SIG-M5 treated with dmso at 0.1 percent for 504 hours (cell line): Measurements from ENCODE around the gene UST.

Experiments used
- DNase-seq: peaks from one replicate; lab custom pipeline; 2025; ENCODE audit not compliant: unreplicated experiment; lab: John Stamatoyannopoulos, UW

Gene UST

GRCh38 chr6:149054559-149055194, 307.8 kb downstream of the UST start:
- DNase-seq: no peak

DNA sequence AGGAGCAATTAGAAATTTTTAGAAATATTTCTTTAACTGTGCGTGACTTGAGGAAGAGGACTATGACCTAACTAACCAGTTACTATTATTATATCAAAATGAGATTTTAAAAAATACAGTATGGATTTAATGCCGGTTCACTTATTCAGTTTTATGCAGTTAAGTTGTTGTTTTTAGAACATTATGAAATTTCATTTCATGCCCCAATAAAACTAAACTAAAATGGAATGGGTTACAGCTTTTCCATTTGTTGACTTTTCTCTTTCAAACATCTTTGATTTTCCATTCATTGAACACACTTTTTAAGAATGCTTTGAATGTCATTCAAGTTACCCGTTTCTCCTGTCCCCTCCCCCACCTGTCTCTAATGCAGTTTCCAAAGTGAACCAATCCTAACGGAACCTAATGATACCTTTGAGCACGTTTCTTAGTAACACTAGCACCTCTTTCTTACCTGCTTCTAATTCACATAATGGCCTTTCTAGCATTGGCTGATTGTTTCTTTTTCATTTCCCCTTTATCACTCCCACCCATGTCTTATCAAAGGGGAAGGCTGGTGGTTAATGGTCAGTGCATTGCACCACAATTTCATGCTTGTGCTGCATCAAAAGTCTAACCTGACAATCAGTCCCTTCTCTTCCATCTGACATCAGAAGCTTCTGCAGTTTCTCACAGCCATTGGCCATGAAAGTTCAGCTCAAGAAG, 308.5 kb downstream of the UST start:
- DNase-seq: no peak

GRCh38 chr6:149056777-149057463, 310.1 kb downstream of the UST start:
- DNase-seq: no peak

- DNase-seq: no peak
These were observed 310.6 kb downstream of the UST start for GRCh38 chr6:149057464-149057840.

DNA sequence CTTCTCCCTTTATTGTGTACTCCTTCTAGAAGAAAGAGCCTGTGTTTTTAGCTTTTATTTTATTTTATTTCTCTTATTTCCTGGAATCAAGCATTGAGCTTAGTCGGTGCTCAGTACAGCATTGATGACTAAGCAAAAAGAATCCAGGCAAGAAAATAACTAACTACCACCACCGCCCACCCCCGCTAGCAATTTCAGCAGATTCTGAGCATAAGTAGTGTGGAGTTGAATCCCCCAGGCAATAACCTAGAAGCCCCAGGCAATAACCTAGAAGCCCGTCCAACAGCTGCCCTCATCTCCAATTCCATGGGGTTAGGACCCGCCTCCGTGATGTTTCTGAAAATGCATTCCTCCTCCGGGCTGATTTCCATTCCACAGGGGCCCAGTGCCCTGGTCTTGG, 312.7 kb downstream of the UST start:
- DNase-seq: no peak

DNA sequence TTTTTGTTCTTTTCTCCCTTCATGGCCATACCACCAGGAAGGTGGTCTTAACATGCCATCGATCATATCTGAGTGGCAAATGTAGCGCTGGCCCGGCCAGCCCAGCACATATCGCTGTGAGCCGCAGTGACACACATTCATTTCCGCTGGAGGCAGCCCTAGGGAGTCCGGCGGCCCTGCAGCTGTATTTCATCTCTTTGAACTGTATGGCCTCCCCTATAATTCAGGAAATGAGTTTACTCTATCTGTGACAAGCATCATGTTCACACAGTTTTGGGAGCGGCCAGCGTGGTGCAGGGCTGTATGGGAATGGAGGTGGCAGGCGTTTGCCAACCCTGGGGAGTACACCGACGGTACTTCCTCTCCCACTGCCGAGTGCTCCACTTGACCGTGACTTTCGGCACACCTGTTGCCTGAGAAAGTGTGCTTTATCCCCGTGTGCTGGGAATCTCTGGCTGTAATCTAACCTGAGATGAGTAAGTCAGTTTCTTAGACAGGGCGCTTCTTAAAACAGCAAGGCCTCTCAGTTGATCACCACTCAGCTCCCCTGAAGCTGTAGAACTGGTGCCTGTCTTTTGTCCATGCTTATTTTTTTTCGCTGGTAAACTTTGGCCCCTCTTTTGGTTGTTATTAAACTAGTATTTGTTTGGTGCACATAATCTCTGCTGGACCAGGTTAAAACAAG, 313.6 kb downstream of the UST start:
- DNase-seq: no peak

GRCh38 chr6:149060985-149061760, 314.3 kb downstream of the UST start:
- peak; percentile 36 for DNase-seq

DNA sequence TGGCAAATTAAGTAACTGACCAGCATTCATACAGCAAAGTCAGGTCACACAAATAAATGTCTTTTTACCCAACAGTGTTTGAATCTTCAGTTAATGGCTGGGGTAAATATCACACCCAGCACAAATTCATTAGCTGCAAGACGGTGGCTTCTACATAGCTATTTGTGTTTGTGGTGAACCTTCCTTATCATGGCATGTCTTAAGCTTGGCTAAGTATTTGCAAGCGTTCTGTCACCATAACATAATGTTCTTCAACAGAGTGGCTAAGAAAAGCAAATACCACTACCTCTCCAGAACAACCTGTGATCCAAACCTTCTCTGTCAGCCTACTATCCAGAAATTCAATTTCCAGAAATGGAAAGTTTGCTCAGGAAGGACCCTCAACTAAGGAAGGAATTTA, 315.1 kb downstream of the UST start:
- no peak for DNase-seq

- DNase-seq: no peak
These were observed 316.0 kb downstream of the UST start for GRCh38 chr6:149062653-149063348.

DNA sequence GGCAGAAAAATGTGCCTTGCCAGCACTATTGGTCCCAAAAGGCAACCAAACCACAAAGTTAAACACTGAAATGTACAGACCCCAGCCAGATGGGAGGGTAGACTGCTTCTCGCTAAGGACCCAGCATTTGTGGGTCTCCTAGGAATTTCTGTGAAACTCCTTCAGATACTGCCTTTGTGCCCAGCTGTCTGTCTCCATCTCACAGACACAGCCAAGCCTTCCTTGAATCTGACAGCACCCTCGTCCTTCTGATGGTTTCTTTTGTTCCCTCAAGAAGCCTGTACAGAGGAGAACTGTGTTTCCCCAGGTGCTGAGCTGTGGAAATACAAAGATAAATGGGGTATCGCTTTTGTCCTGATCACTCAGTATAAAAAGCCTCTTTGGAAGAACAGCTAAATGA, 316.6 kb downstream of the UST start:
- no peak for DNase-seq

- no peak for DNase-seq
These were observed 317.3 kb downstream of the UST start for GRCh38 chr6:149064001-149064659.

GRCh38 chr6:149064660-149065015, 317.8 kb downstream of the UST start:
- DNase-seq: no peak

DNA sequence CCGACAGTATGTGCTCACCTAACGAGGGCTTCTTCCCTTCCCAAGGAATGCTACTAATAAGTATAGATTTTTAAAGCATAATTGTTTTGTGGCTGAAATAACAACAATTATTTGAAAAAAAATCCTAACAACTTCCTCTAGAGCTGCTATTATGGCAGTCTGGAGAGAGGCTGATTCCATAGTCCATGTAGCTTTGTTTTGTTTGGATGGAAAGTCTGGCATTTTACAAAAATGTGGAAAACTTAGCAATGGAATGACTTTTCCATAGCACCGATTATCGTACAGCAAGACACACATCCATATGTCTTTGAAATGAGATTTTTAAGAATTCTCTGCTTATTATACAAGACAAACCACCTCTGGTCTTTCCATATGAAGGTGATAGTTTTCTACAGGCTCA, 318.3 kb downstream of the UST start:
- DNase-seq: no peak

- peak; percentile 99 for DNase-seq
These were observed 319.1 kb downstream of the UST start for GRCh38 chr6:149065658-149066556.

GRCh38 chr6:149071997-149072396, 325.2 kb downstream of the UST start:
- no peak for DNase-seq

DNA sequence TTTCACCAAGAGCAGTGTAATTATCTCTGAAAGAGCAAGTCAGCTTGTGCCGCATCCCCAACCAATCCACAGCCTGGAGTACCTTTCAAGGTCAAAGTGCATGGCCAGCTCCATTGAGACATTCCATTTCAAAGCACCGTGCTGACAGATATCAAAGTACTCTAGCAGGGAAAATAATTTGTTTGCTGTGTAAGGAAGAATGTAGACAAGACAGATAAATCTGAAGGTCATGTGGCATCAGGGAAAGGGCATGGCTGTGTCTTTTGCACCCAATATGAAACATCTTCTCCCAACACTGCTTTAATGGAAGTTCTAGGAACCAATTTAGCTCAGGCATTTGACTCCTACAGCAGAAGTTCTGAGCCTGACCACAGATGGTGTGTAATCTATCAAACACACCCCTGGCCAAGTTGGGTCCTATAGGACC, 328.0 kb downstream of the UST start:
- DNase-seq: no peak

GRCh38 chr6:149075616-149076354, 329.0 kb downstream of the UST start:
- no peak for DNase-seq

- no peak for DNase-seq
These were observed 329.5 kb downstream of the UST start for GRCh38 chr6:149076355-149076734.
